ENCODE measurements around the gene GPR135. TPM values are rescaled to one million over a fixed set of nuclear protein-coding genes. Genes with fewer than 3 reads are reported as not detected.
A peak's percentile ranks its signal among the peaks of the same experiment; 100 is the strongest.
"Not testable (repeated sequence)": the region's sequence is repeated elsewhere in the genome, so short reads cannot be mapped to it uniquely, and the experiment has no call there.

Gene GPR135
- total RNA-seq, 1 donor from 2014 or later, result 2.2 TPM

DNA sequence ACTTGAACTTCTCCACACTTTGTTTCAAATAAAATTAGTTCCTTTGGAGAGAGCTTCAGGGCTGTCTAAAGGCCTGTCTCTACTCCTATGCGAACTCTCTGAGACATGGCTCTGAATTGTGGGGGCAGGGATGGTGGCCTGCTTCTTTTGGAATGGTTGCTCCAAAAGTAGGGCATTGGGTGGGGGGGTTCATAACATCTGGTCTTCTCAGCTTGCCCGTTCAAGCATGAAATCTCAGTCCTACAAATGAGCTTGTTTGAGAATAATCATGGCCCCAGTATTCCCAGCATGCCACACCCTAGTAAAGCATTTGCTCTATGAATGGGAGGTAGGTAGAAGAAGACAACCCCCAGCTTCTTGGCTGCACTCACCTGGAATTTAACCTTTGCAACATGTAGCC is 6.7 kb downstream of the GPR135 start:
- Histone ChIP-seq H3K27ac (replicated peaks) (no peak overlapping the region), H3K27me3 (ENCODE audit: low read depth) (no peaks in the 10 kb centered on the region), H3K4me1 (no peaks in the 10 kb centered on the region), H3K36me3 (peaks cover 48% of the 10 kb centered on the region), H3K4me3 (no peak overlapping the region), H3K9me3 (replicated peaks) (peaks cover 4% of the 10 kb centered on the region)
- intact Hi-C loops (cut with micrococcal nuclease), result no loop called here
- TF ChIP-seq CTCF (IDR thresholded peaks at IDR 0.05; ENCODE audit: borderline replicate concordance), result no peak
- no peak for DNase-seq

- TF ChIP-seq CTCF (IDR thresholded peaks at IDR 0.05; ENCODE audit: borderline replicate concordance), result no peak
Observed at GRCh38 chr14:59455411-59455810, 9.8 kb downstream of the GPR135 start.

DNA sequence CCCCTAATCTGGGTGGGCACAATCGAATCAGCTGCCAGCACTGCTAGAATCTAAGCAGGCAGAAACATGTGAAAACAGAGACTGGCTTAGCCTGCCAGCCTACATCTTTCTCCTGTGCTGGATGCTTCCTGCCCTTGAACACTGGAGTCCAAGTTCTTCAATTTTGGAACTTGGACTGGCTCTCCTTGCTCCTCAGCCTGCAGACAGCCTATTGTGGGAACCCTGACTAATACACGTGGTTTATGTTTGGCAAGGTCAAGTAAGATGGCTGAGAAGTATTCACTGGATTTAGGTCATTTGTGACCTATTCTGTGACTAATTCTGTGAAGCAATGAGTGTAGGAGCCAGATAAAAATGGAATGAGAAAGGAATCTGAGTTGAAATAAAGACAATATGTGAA is 11.0 kb downstream of the GPR135 start:
- no peaks in the 10 kb centered on the region for H3K27me3 ChIP-seq (ENCODE audit: low read depth)
- H3K9me3 ChIP-seq (replicated peaks), result peaks cover 4% of the 10 kb centered on the region
- H3K4me3 ChIP-seq, result no peak overlapping the region
- DNase-seq, result no peak
- intact Hi-C loops (cut with micrococcal nuclease), result no loop called here
- peak overlapping the region; percentile 33 for H3K27ac ChIP-seq (replicated peaks)
- H3K4me1 ChIP-seq, result no peaks in the 10 kb centered on the region
- H3K36me3 ChIP-seq, result peaks cover 47% of the 10 kb centered on the region
- no peak for TF ChIP-seq CTCF (IDR thresholded peaks at IDR 0.05; ENCODE audit: borderline replicate concordance)

More at GRCh38 chr14:59455411-59455810, 9.8 kb downstream of the GPR135 start:
- peaks cover 4% of the 10 kb centered on the region for H3K9me3 ChIP-seq (replicated peaks)
- H3K27me3 ChIP-seq (ENCODE audit: low read depth), result no peaks in the 10 kb centered on the region
- peaks cover 47% of the 10 kb centered on the region for H3K36me3 ChIP-seq
- H3K27ac ChIP-seq (replicated peaks), result no peak overlapping the region
- H3K4me1 ChIP-seq, result no peaks in the 10 kb centered on the region
- intact Hi-C loops (cut with micrococcal nuclease), result no loop called here
- no peak for DNase-seq
- no peak overlapping the region for H3K4me3 ChIP-seq

- no peak for DNase-seq
- TF ChIP-seq CTCF (IDR thresholded peaks at IDR 0.05; ENCODE audit: borderline replicate concordance), result no peak
- H3K9me3 ChIP-seq (replicated peaks), result peaks cover 4% of the 10 kb centered on the region
- no peak overlapping the region for H3K4me3 ChIP-seq
- no peaks in the 10 kb centered on the region for H3K4me1 ChIP-seq
- H3K36me3 ChIP-seq, result peaks cover 30% of the 10 kb centered on the region
- no peaks in the 10 kb centered on the region for H3K27me3 ChIP-seq (ENCODE audit: low read depth)
- intact Hi-C loops (cut with micrococcal nuclease), result no loop called here
- H3K27ac ChIP-seq (replicated peaks), result no peak overlapping the region
Observed at GRCh38 chr14:59451849-59452248, 13.3 kb downstream of the GPR135 start.

DNA sequence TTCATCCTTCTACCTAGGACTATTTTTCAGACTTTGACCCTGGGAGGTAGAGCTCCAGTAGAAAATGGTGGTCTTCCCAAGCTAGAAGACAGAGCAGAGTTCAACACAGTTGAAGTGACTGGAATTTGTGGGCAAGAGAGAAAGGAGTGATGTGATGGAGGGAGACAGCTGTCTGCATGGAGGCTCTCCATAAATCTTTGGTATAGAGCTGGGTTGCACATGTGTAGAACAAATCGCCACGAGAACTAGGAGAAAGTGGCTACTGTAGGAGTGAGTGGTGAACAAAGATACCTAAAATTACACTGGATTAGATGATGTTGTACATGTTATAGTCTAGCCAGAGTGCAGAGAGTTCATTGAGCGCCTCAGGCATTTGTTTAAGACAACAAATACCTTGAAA is 14.5 kb downstream of the GPR135 start:
- TF ChIP-seq CTCF (IDR thresholded peaks at IDR 0.05; ENCODE audit: borderline replicate concordance), result no peak
- no peak overlapping the region for H3K27ac ChIP-seq (replicated peaks)
- intact Hi-C loops (cut with micrococcal nuclease), result no loop called here
- no peak overlapping the region for H3K4me3 ChIP-seq
- H3K27me3 ChIP-seq (ENCODE audit: low read depth), result no peaks in the 10 kb centered on the region
- H3K9me3 ChIP-seq (replicated peaks), result peaks cover 4% of the 10 kb centered on the region
- DNase-seq, result no peak
- H3K4me1 ChIP-seq, result no peaks in the 10 kb centered on the region
- peaks cover 20% of the 10 kb centered on the region for H3K36me3 ChIP-seq

GRCh38 chr14:59448673-59449072 is 16.5 kb downstream of the GPR135 start:
- H3K27me3 ChIP-seq (ENCODE audit: low read depth); H3K9me3 ChIP-seq (replicated peaks); H3K27ac ChIP-seq (replicated peaks); H3K4me3 ChIP-seq; H3K36me3 ChIP-seq; DNase-seq; intact Hi-C loops (cut with micrococcal nuclease); H3K4me1 ChIP-seq: not testable (repeated sequence)

Measured in left ventricle myocardium inferior (tissue), 1 donor.